Endothelial cell of umbilical vein (primary cell): ENCODE measurements around the gene MUC3A. TPM values are rescaled to one million over a fixed set of nuclear protein-coding genes. Genes with fewer than 3 reads are reported as not detected.

Experiments used
- BruUV-seq: library from RNA; stranded (reverse); fragments of 400-500 nt; replicated peaks from 2 replicates; lab custom pipeline; 2021; lab: Mats Ljungman, UMichigan
- CTCF ChIA-PET: fragments of 300-600, 350-600 bp; sonication (Branson Sonifier 250); formaldehyde crosslinking; loops from one replicate; lab custom pipeline; 2021; ENCODE audit warnings: antibody characterized with exemption, inconsistent platforms; lab: Charles Lee
- POLR2A ChIA-PET: fragments of 300-600, 350-600 bp; sonication (Branson Sonifier 250); formaldehyde crosslinking; loops from one replicate; lab custom pipeline; 2021; ENCODE audit warnings: antibody characterized with exemption, inconsistent platforms; lab: Charles Lee
- DNase-seq: peaks from one replicate; pipeline ENCODE4 v3.0.0-alpha.2; 2011; ENCODE audit warnings: low read depth, low spot score
- FAIRE-seq: peaks from 2 replicates; lab custom pipeline; 2011; peaks lifted over from hg19 to GRCh38; lab: Jason Lieb, UNC
- H2AFZ ChIP-seq: 2 replicates; pipeline ENCODE4 v1.6.0; 2012; ENCODE audit warnings: low read depth, low read length, control low read depth, inconsistent platforms
- H3K27ac ChIP-seq: 2 replicates; pipeline ENCODE4 v1.5.1; 2011; ENCODE audit warnings: low read depth, mild to moderate bottlenecking, control low read depth, low read length, moderate library complexity; ENCODE audit not compliant: insufficient read depth
- H3K27me3 ChIP-seq, 2 experiments: 2 replicates each; pipeline versions ENCODE4 v1.6.0 to v1.6.1; 2011; ENCODE audit warnings: low read length in 2 of 2, mixed read lengths in 1 of 2; ENCODE audit not compliant: control insufficient read depth in 2 of 2, insufficient read depth in 2 of 2
- H3K36me3 ChIP-seq, 2 experiments: 2 replicates in 1 of 2; 3 replicates in 1 of 2; pipeline ENCODE4 v1.5.1; 2011; ENCODE audit warnings: low read length in 2 of 2, mild to moderate bottlenecking in 1 of 2, moderate library complexity in 1 of 2; ENCODE audit not compliant: control insufficient read depth in 2 of 2, insufficient read depth in 2 of 2; ENCODE audit errors: extremely low read depth in 1 of 2
- H3K4me1 ChIP-seq: 3 replicates; pipeline ENCODE4 v1.5.1; 2011; ENCODE audit warnings: mild to moderate bottlenecking, low read length; ENCODE audit not compliant: control insufficient read depth, insufficient read depth; ENCODE audit errors: extremely low read depth
- H3K4me2 ChIP-seq: 2 replicates; pipeline ENCODE4 v1.6.1; 2011; ENCODE audit warnings: low read length, control low read depth, mixed read lengths; ENCODE audit not compliant: insufficient read depth
- H3K4me3 ChIP-seq, 3 experiments: fragments of 200-600 bp in 1 of 3; sonication (generic), shearing (Covaris generic) in 1 of 3; replicated peaks in 1 of 3; 2 replicates each; pipeline ENCODE4 v1.5.1; 2011 to 2016; ENCODE audit warnings: control low read depth in 3 of 3, low read length in 3 of 3, mild to moderate bottlenecking in 2 of 3, inconsistent platforms in 1 of 3, low read depth in 1 of 3, moderate library complexity in 1 of 3; ENCODE audit not compliant: insufficient read depth in 1 of 3
- H3K79me2 ChIP-seq: 2 replicates; pipeline ENCODE4 v1.6.0; 2012; ENCODE audit warnings: low read length, inconsistent platforms; ENCODE audit not compliant: control insufficient read depth, insufficient read depth
- H3K9ac ChIP-seq: replicated peaks from 2 replicates; pipeline ENCODE3; 2011; ENCODE audit warnings: low read length, control low read depth; ENCODE audit not compliant: insufficient read depth; ENCODE audit errors: extremely low read depth
- H3K9me1 ChIP-seq: replicated peaks from 3 replicates; pipeline ENCODE4 v1.6.0; 2011; ENCODE audit warnings: mild to moderate bottlenecking, low read length; ENCODE audit not compliant: control insufficient read depth, insufficient read depth; ENCODE audit errors: extremely low read depth
- H3K9me3 ChIP-seq: replicated peaks from 2 replicates; pipeline ENCODE4 v1.5.1; 2012; ENCODE audit warnings: low read length, inconsistent platforms; ENCODE audit not compliant: control insufficient read depth, insufficient read depth
- H4K20me1 ChIP-seq: replicated peaks from 2 replicates; pipeline ENCODE3; 2011; ENCODE audit warnings: mild to moderate bottlenecking, low read length; ENCODE audit not compliant: control insufficient read depth, insufficient read depth; ENCODE audit errors: extremely low read depth
- CTCF ChIP-seq, 2 donors: IDR thresholded peaks; 1 replicate in 1 of 2; 2 replicates in 1 of 2; pipeline ENCODE4 v1.5.1; 2011; ENCODE audit warnings: low read length in 2 of 2, mild to moderate bottlenecking in 2 of 2, moderate library complexity in 2 of 2, control low read depth in 1 of 2, inconsistent platforms in 1 of 2, low read depth in 1 of 2; ENCODE audit not compliant: insufficient read depth in 1 of 2; ENCODE audit errors: extremely low read depth in 1 of 2
- EZH2 ChIP-seq: IDR thresholded peaks from 2 replicates; pipeline ENCODE4 v1.6.1; 2012; ENCODE audit warnings: borderline replicate concordance, low read depth, mild to moderate bottlenecking, moderate library complexity, low read length, inconsistent platforms; ENCODE audit not compliant: severe bottlenecking
- FOS ChIP-seq: IDR thresholded peaks from 2 replicates; pipeline ENCODE4 v1.6.1; 2011; ENCODE audit warnings: mild to moderate bottlenecking, low read length, moderate library complexity, borderline replicate concordance; ENCODE audit not compliant: insufficient read depth
- GATA2 ChIP-seq: IDR thresholded peaks from 2 replicates; pipeline ENCODE4 v1.7.0; 2011; ENCODE audit warnings: low read depth, mild to moderate bottlenecking, moderate library complexity, mixed read lengths, low read length; ENCODE audit not compliant: insufficient read length, insufficient read depth
- JUN ChIP-seq: IDR thresholded peaks from 2 replicates; pipeline ENCODE4 v1.6.1; 2011; ENCODE audit warnings: borderline replicate concordance, low read depth; ENCODE audit not compliant: insufficient read length, insufficient read depth
- MAX ChIP-seq: IDR thresholded peaks from 2 replicates; pipeline ENCODE4 v1.6.1; 2011; ENCODE audit not compliant: insufficient read depth, insufficient read length
- MYC ChIP-seq: IDR thresholded peaks from one replicate; pipeline ENCODE4 v1.6.1; 2011; ENCODE audit warnings: mild to moderate bottlenecking, low read depth, low read length
- POLR2A ChIP-seq: IDR thresholded peaks from 2 replicates; pipeline ENCODE4 v1.6.1; 2012; ENCODE audit warnings: low read depth, mild to moderate bottlenecking, control low read depth, low read length
- POLR2AphosphoS5 ChIP-seq: IDR thresholded peaks from 2 replicates; pipeline ENCODE4 v1.6.1; 2012; ENCODE audit warnings: low read depth, mild to moderate bottlenecking, control low read depth, low read length, moderate library complexity; ENCODE audit not compliant: insufficient read depth
- dilution Hi-C: fragments of 300-500 bp; cut with MboI; formaldehyde crosslinking; loops from one replicate; pipeline ENCODE4 v1.15.0; 2019; ENCODE audit warnings: low sequenced_read_pairs; ENCODE audit not compliant: extremely low pct_ligation_motif_present
- intact Hi-C: fragments of 100-400 bp; cut with micrococcal nuclease; formaldehyde crosslinking; loops from one replicate; pipeline ENCODE4 v1.10.0; 2022
- polyA plus RNA-seq, 4 experiments: library from polyadenylated mRNA; depleted of rRNA in 3 of 4; stranded (reverse) in 3 of 4; unstranded in 1 of 4; fragments of >200 nt; gene quantifications; 2 replicates each; pipeline versions ENCODE4 v1.2.1 to v1.2.3, GENCODE V29; 2011 to 2012; ENCODE audit warnings: missing spikeins in 1 of 4
- total RNA-seq: library from RNA; stranded (reverse); gene quantifications from 2 replicates; pipeline ENCODE4 v1.2.3, GENCODE V29; 2021

MUC3A gene
- total and polyA plus RNA-seq, 2 donors (not counting 3 experiments of a cell fraction or from before 2014, with no cell fraction given) = not detected

- POLR2A ChIA-PET = no interaction called here
- BruUV-seq = no TSS peak
- H2AFZ ChIP-seq = no peak overlapping the region
- H3K9me3 ChIP-seq = no peaks in the 10 kb centered on the region
- CTCF ChIA-PET = interaction anchor here (0.5 kb wide), 1 partner anchor 297 kb away, joined by 3 read pairs; no protein-coding TSS in a partner anchor
- intact Hi-C loops = no loop called here
- no peaks in the 10 kb centered on the region for H4K20me1 ChIP-seq
- H3K9ac ChIP-seq = no peak overlapping the region
- H3K27ac ChIP-seq = no peak overlapping the region
- no peaks in the 10 kb centered on the region for H3K9me1 ChIP-seq
- no peak for DNase-seq
- H3K4me1 ChIP-seq = no peaks in the 10 kb centered on the region
- FAIRE-seq = no peak
- no peaks in the 10 kb centered on the region for H3K36me3 ChIP-seq
- dilution Hi-C loops = no loop called here
- peaks cover 6 to 9% of the 10 kb centered on the region in 2 experiments for H3K27me3 ChIP-seq
- H3K4me3 ChIP-seq = no peak overlapping the region
- no peaks in the 10 kb centered on the region for H3K79me2 ChIP-seq
- TF ChIP-seq POLR2A (no peak), EZH2 (no peak), GATA2 (no peak), FOS (no peak), POLR2AphosphoS5 (no peak), MAX (no peak), MYC (no peak)
- H3K4me2 ChIP-seq = no peak overlapping the region
These were observed 22.6 kb downstream of the MUC3A start for GRCh38 chr7:100972002-100972347.

GRCh38 chr7:100974021-100974420 lies 24.7 kb downstream of the MUC3A start:
- no peaks in the 10 kb centered on the region for H3K9me3 ChIP-seq
- DNase-seq = no peak
- no peak overlapping the region for H3K9ac ChIP-seq
- no peaks in the 10 kb centered on the region for H3K36me3 ChIP-seq
- H3K27me3 ChIP-seq = peaks cover 0 to 2% of the 10 kb centered on the region in 2 experiments
- TF ChIP-seq GATA2 (no peak), POLR2A (no peak), FOS (no peak), JUN (no peak), POLR2AphosphoS5 (no peak), MYC (no peak), EZH2 (no peak), CTCF (IDR thresholded peaks at IDR 0.05; ENCODE audit: extremely low read depth in 1 of 2, insufficient read depth in 1 of 2, low read depth in 1 of 2, low read length in 2 of 2) (no peak), MAX (no peak)
- H3K4me1 ChIP-seq = no peaks in the 10 kb centered on the region
- H3K4me2 ChIP-seq = no peak overlapping the region
- H3K4me3 ChIP-seq = no peak overlapping the region
- dilution Hi-C loops (no loop called here), intact Hi-C loops (no loop called here)
- FAIRE-seq = no peak
- no peak overlapping the region for H2AFZ ChIP-seq
- H4K20me1 ChIP-seq = no peaks in the 10 kb centered on the region
- H3K27ac ChIP-seq = no peak overlapping the region
- CTCF ChIA-PET = interaction anchor here (1.3 to 2.6 kb wide), 2 partner anchors 8 to 85 kb away, joined by 4 to 7 read pairs; no protein-coding TSS in a partner anchor
- POLR2A ChIA-PET = no interaction called here
- no peaks in the 10 kb centered on the region for H3K9me1 ChIP-seq
- no peaks in the 10 kb centered on the region for H3K79me2 ChIP-seq
- BruUV-seq = no TSS peak
